CD4-positive, alpha-beta T cell treated with Interleukin-1 beta for 1 hour (primary cell): ENCODE measurements around the gene RELA.
"Not testable (repeated sequence)": the region's sequence is repeated elsewhere in the genome, so short reads cannot be mapped to it uniquely, and the experiment has no call there.

ENCODE experiments used
- DNase-seq, 2 donors: peaks; one replicate each; pipeline ENCODE4 v3.0.0-alpha.2; 2020 to 2022

Gene RELA

GRCh38 chr11:65663639-65664200 lies 1.0 kb upstream of the RELA start:
- peak; percentile 42 to 54 for DNase-seq

- no peak for DNase-seq
Measured at GRCh38 chr11:65662247-65662798, 393 bp downstream of the RELA start.

GRCh38 chr11:65661599-65662246 lies 993 bp downstream of the RELA start:
- no peak for DNase-seq

GRCh38 chr11:65660908-65661307 lies 1.8 kb downstream of the RELA start:
- not testable (repeated sequence) for DNase-seq

- DNase-seq, result no peak
Measured at GRCh38 chr11:65660038-65660437, 2.7 kb downstream of the RELA start.

GRCh38 chr11:65658174-65659021 lies 4.3 kb downstream of the RELA start:
- DNase-seq, result no peak

GRCh38 chr11:65657426-65657825 lies 5.3 kb downstream of the RELA start:
- no peak for DNase-seq

GRCh38 chr11:65655570-65656332 lies 7.0 kb downstream of the RELA start:
- no peak for DNase-seq

- DNase-seq, result no peak
Measured at GRCh38 chr11:65654375-65655349, 8.1 kb downstream of the RELA start.

GRCh38 chr11:65653229-65654225 lies 9.2 kb downstream of the RELA start:
- no peak for DNase-seq

- DNase-seq, result peak; percentile 97 to 98
Measured at GRCh38 chr11:65652511-65653228, 10.0 kb downstream of the RELA start.

- DNase-seq, result no peak
Measured at GRCh38 chr11:65651589-65652510, 10.9 kb downstream of the RELA start.

- DNase-seq, result no peak
Measured at GRCh38 chr11:65651339-65651588, 11.5 kb downstream of the RELA start.

GRCh38 chr11:65650547-65651338 lies 12.0 kb downstream of the RELA start:
- DNase-seq, result no peak

- DNase-seq, result no peak
Measured at GRCh38 chr11:65649656-65650546, 12.8 kb downstream of the RELA start.

GRCh38 chr11:65648997-65649493 lies 13.7 kb downstream of the RELA start:
- DNase-seq, result no peak
